NCI-H2196 (cell line): ENCODE results near the gene GATA1.

Experiments used
- DNase-seq: peaks from one replicate; lab custom pipeline; 2025; ENCODE audit not compliant: unreplicated experiment; lab: John Stamatoyannopoulos, UW

GATA1 gene

DNA sequence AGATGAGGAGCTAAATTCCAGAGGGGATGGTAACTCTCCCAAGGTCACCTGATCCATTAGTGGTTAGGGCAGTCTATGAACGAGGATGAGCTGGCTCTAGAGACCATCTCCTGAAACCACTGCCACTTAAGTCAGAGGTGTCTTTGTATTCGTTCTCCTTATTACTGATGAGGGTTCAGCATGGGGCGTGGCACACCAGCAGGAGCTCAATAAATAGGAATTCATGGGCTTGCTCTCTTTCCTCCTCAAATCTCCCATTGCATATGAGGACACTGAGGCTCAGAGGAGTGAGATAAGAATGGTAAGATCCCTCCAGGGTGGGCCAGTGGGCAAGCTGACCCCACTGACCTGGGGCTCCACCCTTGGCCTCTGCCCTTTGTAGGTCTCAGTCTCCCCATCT lies 1.7 kb upstream of the GATA1 start:
- no peak for DNase-seq

DNA sequence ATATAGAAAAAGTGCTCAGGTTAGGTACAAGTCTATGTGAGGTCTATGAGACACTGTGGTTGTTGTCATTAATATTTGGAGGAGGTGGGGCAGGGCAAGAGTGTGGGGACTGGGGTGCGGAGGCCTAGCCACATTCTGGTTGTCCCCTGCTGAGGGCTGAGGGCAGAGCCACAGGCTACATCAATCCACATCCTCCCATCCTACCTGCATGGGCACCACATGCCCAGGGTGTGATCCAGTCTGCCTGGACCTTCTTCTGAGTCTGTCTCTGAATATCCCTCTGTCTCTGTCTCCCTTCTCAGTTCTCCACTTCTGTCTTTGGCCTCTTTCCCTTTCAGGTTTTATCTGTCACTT lies 1.2 kb upstream of the GATA1 start:
- DNase-seq, result no peak

DNA sequence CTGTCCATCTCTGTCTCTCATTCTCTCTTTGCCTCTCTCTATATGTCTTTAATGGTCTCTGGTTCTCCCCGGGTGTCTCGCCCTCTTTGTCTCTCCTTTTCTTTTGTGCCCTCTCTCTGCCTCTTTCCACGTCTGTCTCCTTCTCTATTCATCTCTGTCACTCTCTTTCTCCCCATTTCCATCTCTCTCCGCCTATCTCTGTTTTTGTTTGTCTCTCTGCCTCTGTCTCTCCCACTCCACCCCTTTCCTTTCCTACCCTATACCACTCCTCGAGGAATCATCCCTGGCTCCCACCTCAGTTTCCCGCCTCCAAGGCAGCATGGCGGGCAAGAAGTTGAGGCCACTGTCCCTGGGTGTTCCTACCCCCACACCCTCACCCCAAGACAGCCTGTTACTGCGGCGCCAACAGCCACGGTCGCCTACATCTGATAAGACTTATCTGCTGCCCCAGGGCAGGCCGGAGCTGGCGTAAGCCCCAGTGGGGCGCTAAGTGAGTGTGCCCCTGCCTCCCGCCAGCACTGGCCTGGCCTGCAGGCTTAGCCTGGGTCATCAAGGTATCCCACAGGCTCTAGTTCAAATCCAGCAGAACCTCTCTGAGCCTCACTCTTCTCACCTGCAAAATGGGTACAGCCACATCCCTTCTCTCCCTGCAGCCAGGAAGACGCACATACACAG lies 713 bp upstream of the GATA1 start:
- DNase-seq, result no peak

DNA sequence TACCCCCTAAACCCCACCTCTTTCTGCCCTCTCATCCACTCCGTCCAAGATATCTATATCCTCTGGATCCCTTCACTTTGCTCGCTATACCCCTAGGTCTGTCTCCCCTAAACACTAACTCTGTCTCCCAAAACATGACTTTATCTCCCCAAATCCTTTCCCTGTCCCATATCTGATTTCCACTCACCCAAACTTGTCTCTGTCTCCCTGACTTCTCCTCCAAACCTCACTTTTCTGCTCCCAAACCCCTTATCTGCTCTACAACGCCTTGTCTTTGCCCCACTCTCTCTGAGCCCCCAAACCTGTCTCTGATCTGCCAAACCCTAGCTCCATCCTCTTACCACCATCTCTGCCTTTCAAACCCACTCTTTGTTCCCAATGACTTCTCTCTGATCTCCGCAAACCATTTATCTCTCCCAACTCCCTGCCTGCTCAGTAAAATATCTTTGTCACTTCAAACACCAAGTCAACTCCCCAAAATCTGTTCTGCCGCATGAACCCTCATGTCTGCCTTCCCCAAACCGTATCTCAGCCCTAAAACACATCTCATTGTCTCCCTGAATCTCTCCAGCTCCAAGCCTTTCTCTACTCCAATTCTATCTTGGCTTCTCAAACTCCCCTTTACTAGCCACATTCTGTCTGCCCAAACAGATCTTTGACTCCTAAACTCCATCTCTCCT lies 575 bp downstream of the GATA1 start:
- DNase-seq, result no peak

DNA sequence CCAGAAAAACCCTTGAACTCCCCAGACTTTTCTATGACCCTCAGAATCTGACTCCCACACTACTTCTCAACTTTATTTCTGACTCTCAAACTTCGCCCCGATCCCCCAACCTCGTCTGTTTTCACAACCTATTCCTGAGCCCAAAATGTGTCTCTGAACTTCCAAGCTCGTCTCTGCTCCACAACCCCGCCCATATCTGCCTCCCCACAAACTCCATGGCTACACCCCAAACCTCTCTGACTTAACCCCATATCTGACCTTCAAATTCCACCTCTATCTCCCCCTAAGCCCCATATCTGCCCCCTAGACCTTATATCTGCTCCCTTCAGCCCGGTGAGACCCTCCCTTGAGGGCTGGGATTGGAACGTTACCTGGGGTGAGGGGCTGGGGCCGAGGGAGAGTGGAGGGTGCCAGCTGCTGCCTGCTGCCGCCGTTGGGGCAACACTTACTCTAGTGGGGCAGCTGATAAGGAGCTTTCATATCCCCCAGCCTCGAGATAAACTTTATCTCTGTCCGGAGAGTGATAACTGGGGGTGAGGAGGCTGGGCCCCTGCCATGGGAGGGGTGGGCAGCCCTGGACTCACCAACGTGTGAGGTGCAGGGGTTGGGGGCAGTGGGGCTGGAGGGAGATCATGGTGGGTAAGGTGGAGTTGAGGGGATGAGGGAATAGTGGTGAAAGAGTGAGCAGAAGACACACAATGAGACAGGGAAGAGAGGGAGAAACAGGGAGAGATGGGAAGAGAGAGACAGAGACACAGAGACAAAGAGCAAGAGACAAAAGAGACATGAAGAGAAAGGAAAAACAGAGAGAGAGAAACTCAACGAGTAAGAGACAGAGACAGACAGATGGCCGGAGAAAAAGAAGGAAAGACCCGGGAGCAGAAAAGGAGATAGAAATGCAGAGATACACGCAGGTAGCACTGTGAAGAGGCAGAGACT lies 1.4 kb downstream of the GATA1 start:
- no peak for DNase-seq

DNA sequence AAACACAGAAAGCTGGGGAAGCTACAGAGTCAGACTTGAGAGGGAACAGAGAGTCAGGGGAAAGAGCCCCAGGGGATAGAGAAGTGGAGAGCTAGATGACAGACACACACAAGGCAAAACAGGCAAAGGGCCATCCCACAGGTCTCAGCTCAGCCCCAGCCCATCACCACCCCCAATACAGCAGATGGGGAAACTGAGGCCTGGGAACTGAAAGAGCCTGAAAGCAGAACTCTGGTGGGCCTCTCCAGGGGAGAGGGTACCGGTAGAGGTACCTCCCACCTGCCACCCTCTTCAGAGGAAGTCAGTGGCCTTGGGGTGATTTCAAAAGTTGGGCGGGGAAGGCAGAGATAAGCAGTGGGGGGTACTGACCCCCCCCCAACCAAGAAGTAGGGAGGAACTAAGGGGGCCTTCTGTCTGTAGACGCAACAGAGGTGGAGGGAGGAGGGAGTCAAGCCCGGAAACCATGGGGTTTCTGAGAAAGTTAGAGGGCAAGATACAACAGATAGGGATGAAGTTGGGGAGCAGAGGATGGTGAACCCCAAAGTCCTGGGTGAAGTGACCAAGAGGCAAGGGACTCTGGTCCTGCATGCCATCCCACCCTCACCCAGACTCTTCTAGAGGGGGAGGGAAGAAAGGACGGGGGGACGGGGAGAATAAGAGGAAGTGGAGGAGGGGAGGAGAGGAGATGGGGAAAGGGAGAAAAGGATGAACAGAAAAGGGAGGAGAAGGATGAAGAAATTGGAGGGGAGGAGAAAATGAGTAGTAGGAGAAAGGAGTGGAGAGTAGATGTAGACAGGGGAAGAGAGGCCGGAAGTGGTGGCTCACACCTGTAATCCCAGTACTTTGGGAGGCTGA lies 3.2 kb downstream of the GATA1 start:
- no peak for DNase-seq

DNA sequence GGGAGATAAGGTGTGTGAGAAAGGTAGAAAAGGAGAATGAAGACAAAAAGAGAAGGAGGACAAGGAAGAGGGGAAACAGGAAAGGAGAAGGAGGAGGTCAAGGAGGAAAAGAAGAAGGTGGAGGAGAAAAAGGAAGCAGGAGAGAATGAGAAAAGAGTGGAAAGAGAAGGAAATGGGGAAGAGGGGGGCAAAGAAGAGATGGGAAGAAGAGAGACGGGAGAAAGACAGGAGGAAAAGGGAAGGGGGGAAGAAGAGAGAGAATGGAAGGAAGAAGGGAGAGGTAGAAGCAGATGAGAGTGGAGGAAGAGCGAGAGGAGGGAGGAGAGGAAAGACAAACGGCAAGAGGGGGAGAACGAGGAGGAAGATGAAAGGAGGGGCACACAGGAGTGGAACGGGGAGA lies 4.1 kb downstream of the GATA1 start:
- DNase-seq, result no peak

DNA sequence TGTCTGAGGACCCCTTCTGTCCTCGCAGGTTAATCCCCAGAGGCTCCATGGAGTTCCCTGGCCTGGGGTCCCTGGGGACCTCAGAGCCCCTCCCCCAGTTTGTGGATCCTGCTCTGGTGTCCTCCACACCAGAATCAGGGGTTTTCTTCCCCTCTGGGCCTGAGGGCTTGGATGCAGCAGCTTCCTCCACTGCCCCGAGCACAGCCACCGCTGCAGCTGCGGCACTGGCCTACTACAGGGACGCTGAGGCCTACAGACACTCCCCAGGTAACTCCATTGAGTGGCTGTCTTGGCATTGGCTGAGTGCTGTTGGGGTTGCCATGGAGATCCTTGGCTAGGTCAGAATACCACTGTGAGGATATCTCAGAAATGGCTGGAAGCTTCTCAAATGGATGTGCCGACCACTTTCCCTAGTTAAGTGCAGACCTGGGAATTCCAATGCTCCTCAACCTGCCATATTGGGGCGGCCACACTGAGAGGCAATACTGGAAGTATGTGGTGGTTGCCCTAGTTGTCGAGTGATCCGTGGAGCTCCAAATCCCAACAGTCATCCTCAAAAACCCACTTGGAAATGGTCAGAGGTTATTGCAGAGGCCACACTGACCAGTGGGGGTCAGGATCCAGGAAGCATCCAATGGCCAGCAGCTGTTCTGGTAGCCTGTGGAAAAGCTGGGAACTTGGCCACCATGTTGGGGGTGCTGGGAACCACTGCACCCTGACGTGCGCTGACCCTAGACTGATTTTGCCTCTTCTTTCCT lies 4.9 kb downstream of the GATA1 start:
- DNase-seq, result no peak

DNA sequence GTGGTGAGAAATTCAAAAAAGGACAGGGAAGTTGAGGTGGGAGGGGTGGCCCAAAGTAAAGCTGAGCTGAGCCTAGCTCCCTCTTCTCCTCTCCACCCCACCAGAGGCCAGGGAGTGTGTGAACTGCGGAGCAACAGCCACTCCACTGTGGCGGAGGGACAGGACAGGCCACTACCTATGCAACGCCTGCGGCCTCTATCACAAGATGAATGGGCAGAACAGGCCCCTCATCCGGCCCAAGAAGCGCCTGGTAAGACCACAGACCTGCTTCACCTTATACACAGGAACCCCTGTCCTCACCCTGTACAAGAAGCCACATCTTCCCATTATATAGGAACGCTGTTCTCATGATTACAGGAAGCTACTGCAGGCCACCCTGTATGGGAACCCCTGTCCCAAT lies 5.8 kb downstream of the GATA1 start:
- no peak for DNase-seq

DNA sequence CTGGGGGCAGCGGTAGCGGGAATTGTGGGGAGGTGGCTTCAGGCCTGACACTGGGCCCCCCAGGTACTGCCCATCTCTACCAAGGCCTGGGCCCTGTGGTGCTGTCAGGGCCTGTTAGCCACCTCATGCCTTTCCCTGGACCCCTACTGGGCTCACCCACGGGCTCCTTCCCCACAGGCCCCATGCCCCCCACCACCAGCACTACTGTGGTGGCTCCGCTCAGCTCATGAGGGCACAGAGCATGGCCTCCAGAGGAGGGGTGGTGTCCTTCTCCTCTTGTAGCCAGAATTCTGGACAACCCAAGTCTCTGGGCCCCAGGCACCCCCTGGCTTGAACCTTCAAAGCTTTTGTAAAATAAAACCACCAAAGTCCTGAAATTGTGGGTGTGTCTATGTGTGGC lies 7.5 kb downstream of the GATA1 start:
- no peak for DNase-seq

DNA sequence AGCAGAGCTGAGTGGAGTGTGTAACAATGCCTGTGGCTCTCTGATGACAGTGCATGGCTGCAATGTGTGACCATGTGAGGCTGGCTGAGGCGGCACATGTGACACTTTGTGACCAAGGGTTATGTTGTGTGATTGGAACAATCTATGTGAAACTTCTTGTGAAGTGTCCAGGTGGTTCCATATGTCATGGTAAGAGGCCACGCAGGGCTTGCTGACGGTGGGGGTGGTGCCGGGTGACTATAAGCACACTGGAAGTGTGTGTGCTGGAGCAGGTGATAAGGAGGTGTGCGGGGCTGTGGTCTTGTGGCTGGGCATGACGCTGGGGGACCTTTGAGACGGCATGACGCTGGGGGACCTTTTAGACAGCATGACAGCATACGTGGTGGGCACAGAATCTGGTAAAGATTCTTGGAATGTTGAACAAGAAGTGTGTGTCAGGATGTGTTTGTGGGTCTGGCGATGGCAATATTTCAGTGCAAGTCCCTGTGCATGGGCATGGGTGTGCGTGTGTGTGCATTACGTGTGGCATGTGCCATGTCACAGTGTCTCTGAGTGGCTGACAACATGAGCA lies 8.0 kb downstream of the GATA1 start:
- DNase-seq, result no peak

DNA sequence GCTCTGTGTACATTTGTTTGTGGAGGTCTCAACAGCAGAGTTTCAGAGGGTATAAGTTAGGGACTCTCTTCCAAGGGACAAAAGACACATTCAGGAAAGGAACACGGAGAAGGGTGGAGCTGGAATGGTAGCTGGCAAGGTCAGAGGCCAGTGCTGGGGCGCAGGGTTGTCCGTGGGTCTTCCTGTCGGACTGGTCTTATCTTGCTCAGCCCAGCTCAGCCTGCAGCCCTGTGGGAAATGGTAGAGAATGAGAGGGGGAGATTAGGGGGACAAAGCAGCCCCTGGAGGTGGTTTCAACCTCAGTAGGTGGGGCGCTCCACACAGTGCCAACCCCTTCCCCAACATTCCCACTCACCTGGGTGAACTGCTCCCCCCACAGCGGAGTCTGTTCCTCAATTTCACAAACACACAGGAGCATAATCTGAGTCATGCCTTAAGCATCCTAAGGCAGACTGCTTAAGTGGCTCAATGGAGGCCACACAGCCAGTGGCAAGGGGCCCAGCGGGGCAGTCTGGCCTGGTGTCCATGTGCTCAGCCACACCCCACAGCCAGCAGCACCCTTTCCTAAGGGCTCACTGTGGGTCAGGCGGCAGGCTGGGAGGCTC lies 8.6 kb downstream of the GATA1 start:
- DNase-seq, result no peak

DNA sequence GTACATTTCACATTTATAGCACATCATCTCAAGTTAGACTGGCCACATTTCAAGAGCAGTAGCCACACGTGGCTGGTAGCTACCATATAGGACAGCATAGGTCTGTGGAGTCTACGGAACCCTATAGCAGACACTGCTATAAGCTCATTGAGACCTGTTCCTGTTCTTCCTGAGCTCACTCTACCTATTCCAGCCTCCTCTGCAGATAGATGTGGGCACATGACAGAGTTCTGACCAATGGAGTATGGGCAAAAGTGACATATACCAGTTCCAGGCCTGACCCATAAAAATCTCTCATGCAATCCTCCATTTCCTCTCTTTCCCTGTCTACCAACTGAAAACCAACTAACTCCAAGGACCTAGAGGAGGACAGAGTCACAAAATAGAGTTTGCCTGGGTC lies 11.9 kb downstream of the GATA1 start:
- DNase-seq, result no peak

DNA sequence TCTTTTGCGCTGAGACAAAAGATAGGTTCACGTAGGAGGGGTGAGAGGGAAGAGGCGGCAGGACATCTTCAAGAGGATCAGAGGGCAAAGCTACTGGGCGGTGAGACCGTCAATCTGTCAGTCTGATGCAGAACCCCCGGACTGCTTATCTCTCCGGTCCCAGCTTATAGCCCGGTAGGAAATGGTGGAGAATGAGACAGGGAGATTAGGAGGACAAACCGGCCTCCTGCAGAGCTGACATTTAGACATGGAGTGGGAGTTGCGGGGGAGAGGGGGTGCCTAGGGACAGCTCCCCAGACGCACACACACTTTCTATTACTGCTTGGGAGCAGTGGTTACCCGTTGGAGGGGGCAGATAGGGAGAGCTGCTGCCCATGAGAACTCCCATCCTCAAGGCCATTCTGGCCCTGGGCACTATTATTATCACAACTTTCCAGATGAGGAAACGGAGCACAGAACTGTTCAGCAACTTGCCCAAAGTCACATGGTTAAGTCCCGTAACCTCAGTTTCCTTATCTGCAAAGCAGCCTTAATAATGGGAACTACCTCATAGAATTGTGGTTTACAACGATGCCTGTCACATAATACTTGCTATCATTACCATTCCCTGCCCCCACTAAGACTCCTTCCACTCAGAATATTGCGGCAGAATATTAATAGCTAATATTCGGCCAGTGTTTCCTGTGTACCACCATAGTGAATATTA lies 14.3 kb downstream of the GATA1 start:
- no peak for DNase-seq

DNA sequence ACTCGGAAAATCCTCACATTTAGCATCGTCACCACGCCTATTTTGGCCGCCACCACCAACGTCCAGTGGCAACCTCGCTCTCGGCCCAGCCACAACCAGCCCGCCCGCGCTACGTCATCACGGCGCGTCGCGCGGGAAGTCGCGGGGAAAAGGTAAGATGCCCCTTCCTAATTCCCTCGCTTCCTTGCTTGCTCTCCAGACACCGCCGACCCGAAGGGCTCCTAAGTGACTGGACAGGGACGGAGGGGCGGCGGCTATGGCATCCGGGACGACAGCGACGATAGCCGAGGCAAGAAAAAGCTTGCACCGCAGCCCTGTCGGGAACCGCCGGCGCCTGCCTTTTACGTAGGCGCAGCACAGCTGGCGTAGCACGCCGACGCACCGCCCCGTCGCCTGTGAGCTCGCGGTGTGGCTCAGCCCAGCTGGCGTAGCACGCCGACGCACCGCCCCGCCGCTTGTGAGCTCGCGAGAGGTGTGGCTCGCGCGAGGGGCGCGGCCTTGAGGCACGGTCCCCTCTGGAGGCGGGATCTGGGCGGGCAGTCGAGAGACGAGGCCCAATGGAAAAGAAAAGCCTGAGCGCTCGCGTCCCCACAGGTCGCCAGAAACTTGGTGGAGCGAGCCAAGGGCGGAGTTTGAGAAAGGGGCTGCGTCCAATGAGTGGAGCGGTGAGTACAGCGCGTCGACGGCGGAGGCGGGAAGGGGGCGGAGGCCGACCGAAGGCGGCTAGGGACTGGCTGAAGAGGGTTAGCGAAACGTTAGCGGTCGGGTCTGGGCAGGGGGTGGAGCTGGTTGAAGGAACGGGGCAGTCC lies 15.1 kb downstream of the GATA1 start, which contains the start of gene HDAC6:
Gene HDAC6, plus strand, starts transcription at position 788 of the 809 bp plus-strand sequence. CDS start 626 bp downstream, outside the sequence.
- DNase-seq, result peak; percentile 96

DNA sequence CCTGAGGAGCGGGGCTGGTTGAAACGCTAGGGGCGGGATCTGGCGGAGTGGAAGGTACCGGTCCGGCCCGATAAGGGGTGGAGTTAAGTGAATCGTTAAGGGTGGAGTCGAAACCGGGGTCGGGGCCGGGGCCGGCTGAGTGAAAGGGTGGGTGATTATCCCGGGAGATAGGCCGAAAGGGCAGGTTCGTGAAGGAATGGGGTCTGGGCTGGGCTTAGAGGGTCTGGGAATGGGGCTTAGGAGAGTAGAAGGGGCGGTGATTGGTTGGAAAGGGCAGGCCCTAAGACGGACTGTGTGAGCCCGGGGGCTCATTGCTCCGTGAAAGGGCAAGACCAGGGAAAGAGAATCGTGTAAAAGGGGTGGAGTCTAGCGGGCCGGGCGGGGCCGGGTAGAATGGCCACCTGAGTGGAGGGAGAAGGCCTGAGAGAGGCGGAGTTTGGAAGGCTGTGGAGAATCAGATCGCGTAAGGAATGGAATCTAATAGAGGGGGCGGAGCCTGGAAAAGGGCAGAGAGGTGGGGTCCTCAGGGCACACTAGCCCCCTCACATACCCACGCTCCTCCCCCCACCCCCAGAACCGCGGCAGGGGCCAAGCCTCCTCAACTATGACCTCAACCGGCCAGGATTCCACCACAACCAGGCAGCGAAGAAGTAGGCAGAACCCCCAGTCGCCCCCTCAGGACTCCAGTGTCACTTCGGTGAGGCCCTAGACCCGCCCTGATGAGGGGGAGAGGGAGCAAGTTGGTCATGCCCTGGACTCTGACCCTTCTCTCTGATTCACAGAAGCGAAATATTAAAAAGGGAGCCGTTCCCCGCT lies 15.9 kb downstream of the GATA1 start:
- DNase-seq, result peak; percentile 74

DNA sequence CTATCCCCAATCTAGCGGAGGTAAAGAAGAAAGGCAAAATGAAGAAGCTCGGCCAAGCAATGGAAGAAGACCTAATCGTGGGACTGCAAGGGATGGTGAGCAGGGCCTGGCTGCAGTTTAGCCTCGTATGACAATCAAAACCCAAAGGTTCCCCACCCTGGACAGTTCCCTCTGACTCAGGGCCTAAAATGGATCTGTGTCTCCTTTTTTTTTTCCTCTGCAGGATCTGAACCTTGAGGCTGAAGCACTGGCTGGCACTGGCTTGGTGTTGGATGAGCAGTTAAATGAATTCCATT lies 16.5 kb downstream of the GATA1 start:
- no peak for DNase-seq
